Psoas muscle (tissue), 8 donors: Measurements from ENCODE around the gene UBE2J1. TPM values are rescaled to one million over a fixed set of nuclear protein-coding genes. Genes with fewer than 3 reads are reported as not detected.

Source experiments
- ATAC-seq, 4 donors: fragments of 200-7000 bp; cut with Tn5 transposase; one replicate each; pipeline ENCODE4 v1.9.1; 2020; ENCODE audit warnings: moderate library complexity in 3 of 4, mild to moderate bottlenecking in 2 of 4
- DNase-seq, 2 donors: peaks; one replicate each; pipeline ENCODE4 v3.0.0-alpha.2; 2020
- H3K27ac ChIP-seq: fragments of 200-600 bp; one replicate; pipeline ENCODE4 v1.8.0; 2022
- H3K27me3 ChIP-seq, 3 donors: fragments of 200-600 bp in 1 of 3; one replicate each; pipeline versions ENCODE4 v1.6.1 to v1.8.0; 2013 to 2022; ENCODE audit warnings: low read length in 2 of 3, mild to moderate bottlenecking in 2 of 3, moderate library complexity in 1 of 3; ENCODE audit not compliant: insufficient read depth in 3 of 3
- H3K36me3 ChIP-seq, 2 donors: fragments of 200-600 bp in 1 of 2; one replicate each; pipeline versions ENCODE4 v1.6.1 to v1.8.0; 2013 to 2022; ENCODE audit warnings: low read depth in 1 of 2, mild to moderate bottlenecking in 1 of 2, moderate library complexity in 1 of 2; ENCODE audit not compliant: insufficient read depth in 1 of 2
- H3K4me1 ChIP-seq: fragments of 200-600 bp; one replicate; pipeline ENCODE4 v1.8.0; 2022
- H3K4me3 ChIP-seq: fragments of 200-600 bp; one replicate; pipeline ENCODE4 v1.8.0; 2022; ENCODE audit warnings: mild to moderate bottlenecking
- H3K9me3 ChIP-seq: fragments of 200-600 bp; one replicate; pipeline ENCODE4 v1.8.0; 2022
- WGBS, 3 donors: extraction: QIAGEN DNeasy Blood & Tissue Kit; methylation state at CpG; one replicate each; pipeline versions ENCODE4 v1.1.6 to v1.1.7; 2013; 5-methylcytosine and 5-hydroxymethylcytosine counted together
- intact Hi-C, 2 donors: fragments of 100-400 bp; cut with DNase I; formaldehyde crosslinking; loops; one replicate each; pipeline versions ENCODE4 v1.11.0 to v1.14.2; 2022
- polyA plus RNA-seq, 3 donors: library from polyadenylated mRNA; stranded (reverse); fragments of 200-250 nt; gene quantifications; one replicate each; pipeline ENCODE4 v1.2.3, GENCODE V29; 2013
- total RNA-seq, 4 donors: library from RNA; stranded (reverse); fragmentation: NEBNext Ultra II Directional in 2 of 4; extraction: Animal tissue kit (Norgen Biotek cat#: 25700) in 2 of 4; gene quantifications; one replicate each; pipeline versions ENCODE4 v1.2.1 to v1.2.4, GENCODE V29; 2021 to 2023
- TF ChIP-seq, protein P1 (sequence below): fragments of 200-600 bp; IDR thresholded peaks from one replicate; pipeline ENCODE4 v1.8.0; 2022; ENCODE audit warnings: antibody characterized with exemption
- donor health status: healthy with polysubstance abuse.
- donor health status: DM: no; HTN: no; CAD: no; lungs with moderate emphysema.
- donor health status: Bipolar disorder and iron deficiency.
- donor health status: healthy.
- donor health status: DM: yes; HTN: yes; CAD: no.
- donor health status: DM: no; HTN: no; CAD: no.
- donor health status: DM: no; HTN: no; CAD: no.
- donor health status: DM: yes; HTN: yes; CAD: no.

The UBE2J1 gene
- total and polyA plus RNA-seq, 7 donors, result 10.0 to 21.6 (median 16.3) TPM

DNA sequence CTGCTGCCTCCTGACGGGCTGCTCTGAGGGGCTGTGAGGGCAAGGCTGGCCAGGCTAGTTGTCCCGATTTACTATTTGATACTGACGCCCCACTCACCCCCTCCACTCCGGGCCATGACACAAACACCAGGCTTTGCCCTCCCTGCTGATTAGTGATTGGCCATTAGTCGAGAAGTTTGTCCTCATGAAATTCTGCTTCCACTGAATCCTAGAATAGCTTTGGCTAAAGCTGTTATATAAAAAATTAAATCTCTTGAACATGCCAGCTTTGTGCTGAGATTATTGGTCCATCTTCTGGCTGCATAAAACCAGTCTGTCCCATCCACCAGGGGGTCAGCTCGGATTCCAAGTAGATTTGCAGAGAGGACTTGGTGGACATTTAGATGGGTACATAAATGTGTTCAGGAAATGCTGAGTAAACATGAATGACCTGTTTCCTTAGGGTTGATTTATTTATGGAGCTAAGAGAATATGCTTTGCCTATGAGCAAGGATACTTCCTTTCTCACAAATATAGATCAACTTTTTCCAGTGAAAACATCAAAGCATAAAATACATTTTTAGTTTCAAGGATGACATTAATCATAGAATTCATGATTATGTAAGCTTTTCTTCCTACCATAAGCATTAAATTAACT lies 37.2 kb downstream of the UBE2J1 start, which contains the start of gene GABRR2:
Gene GABRR2, minus strand, starts transcription at position 51 of the 637 bp plus-strand sequence. CDS start 134 bp downstream, outside the sequence.
- Histone ChIP-seq H3K9me3 (no peaks in the 10 kb centered on the region), H3K4me3 (no peak within 1 kb of the TSS), H3K27ac (peak within 1 kb of the TSS; percentile 54), H3K27me3 (no peaks in the 10 kb centered on the region), H3K4me1 (peaks cover 35% of the 10 kb centered on the region), H3K36me3 (no peaks in the 10 kb centered on the region)
- WGBS, 3 donors, result 68 to 91% (median 78%) methylated on average over 6 of the region's 6 CpGs
- TF ChIP-seq, protein P1, sequence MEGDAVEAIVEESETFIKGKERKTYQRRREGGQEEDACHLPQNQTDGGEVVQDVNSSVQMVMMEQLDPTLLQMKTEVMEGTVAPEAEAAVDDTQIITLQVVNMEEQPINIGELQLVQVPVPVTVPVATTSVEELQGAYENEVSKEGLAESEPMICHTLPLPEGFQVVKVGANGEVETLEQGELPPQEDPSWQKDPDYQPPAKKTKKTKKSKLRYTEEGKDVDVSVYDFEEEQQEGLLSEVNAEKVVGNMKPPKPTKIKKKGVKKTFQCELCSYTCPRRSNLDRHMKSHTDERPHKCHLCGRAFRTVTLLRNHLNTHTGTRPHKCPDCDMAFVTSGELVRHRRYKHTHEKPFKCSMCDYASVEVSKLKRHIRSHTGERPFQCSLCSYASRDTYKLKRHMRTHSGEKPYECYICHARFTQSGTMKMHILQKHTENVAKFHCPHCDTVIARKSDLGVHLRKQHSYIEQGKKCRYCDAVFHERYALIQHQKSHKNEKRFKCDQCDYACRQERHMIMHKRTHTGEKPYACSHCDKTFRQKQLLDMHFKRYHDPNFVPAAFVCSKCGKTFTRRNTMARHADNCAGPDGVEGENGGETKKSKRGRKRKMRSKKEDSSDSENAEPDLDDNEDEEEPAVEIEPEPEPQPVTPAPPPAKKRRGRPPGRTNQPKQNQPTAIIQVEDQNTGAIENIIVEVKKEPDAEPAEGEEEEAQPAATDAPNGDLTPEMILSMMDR, result no peak
- intact Hi-C loops, result no loop called here
- ATAC-seq (no peak), DNase-seq (no peak)

DNA sequence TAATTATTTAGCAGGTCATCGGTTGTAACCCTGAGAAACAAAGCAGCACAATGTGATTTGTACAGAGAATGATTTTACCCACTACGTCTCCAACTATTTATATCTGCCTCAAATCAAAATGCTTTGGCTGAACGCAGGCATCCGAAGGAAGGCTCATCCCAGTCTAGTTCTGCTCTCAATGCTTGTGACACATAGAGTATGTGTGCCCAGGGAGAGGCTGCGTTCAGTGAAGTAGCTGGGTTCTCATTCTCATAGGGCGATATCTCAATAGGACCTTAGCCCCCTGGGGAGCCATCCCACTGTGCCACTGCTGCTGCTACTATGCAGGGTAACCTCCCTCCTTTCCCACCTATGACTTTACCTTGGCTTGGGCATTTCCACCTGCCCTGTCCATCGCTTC lies 37.8 kb downstream of the UBE2J1 start:
- H3K27ac ChIP-seq, result peak overlapping the region; percentile 54
- DNase-seq, result no peak
- intact Hi-C loops, result loop anchor here in 1 of 2 donors (5.0 kb wide), 2 partner anchors 33 to 53 kb away; no protein-coding TSS in a partner anchor
- H3K36me3 ChIP-seq, result no peaks in the 10 kb centered on the region
- H3K4me3 ChIP-seq, result no peak overlapping the region
- H3K9me3 ChIP-seq, result no peaks in the 10 kb centered on the region
- peaks cover 35% of the 10 kb centered on the region for H3K4me1 ChIP-seq
- TF ChIP-seq, protein P1, result no peak
- no peaks in the 10 kb centered on the region for H3K27me3 ChIP-seq
- WGBS, 3 donors, result 58 to 70% (median 63%) methylated on average over 7 of the region's 7 CpGs
- peak; percentile 68 to 77 (median 74) for ATAC-seq

DNA sequence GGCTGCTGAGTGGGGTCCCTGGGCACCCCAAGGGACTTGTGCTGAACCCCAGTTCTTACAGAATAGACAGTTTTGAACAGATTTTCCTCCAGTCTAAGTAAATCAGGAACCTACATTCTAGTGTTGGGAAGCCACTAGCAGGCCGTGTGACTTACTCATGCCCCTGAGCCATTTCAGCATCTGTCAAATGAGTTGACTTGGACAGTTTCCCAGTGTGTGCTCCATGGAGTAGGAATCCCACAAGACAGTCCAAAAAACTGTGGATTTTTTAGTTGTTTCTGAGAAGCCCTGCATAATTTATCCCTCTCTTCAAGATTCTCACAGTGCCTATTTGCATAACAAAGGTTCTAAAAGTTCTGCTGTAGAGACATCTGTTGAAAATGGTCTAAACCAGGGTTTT lies 39.5 kb downstream of the UBE2J1 start:
- H3K36me3 ChIP-seq, result no peaks in the 10 kb centered on the region
- intact Hi-C loops, result loop anchor here in 1 of 2 donors (5.0 kb wide), 2 partner anchors 34 to 54 kb away; no protein-coding TSS in a partner anchor
- peak; percentile 67 to 80 (median 76) for ATAC-seq
- peak overlapping the region; percentile 62 for H3K27ac ChIP-seq
- DNase-seq, result no peak
- TF ChIP-seq, protein P1, result no peak
- no peaks in the 10 kb centered on the region for H3K27me3 ChIP-seq
- H3K4me3 ChIP-seq, result no peak overlapping the region
- H3K4me1 ChIP-seq, result peaks cover 26% of the 10 kb centered on the region
- WGBS, 3 donors, result 8 to 31% (median 18%) methylated on average over 1 of the region's 1 CpG
- H3K9me3 ChIP-seq, result no peaks in the 10 kb centered on the region

DNA sequence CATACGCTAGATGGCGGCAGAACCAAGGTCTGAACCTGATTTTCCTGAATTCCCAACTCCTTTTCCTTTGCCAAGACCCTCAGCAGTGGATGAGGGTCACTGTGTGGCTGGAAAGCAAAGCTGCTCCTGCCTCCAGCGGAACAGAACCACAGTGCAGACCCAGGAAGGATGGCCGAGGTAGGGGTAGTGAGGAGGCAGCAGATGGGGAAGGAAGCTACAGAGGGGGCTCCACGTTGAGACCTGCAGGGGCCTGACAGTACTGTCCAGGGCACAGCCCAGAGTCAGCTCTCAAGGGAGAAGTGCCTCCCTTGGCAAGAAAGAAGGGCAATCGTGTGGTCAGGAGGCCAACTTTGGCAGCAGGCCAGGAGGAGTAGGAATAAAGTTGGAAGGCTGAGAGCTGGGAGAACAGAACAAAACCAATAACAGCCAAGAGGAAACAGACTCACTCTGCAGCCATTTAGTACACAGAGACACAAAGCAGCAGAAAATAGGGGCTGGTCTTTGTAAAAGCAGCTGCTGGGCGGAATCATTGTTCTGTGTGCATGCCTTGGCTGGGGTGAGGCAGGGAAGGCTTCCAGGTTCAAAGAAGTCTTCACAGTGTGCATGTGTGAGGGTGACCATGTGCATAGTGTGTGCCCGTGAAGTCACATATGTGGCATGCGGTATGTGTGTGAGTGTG lies 40.5 kb downstream of the UBE2J1 start:
- Histone ChIP-seq H3K27ac (peak overlapping the region; percentile 62), H3K27me3 (no peaks in the 10 kb centered on the region), H3K9me3 (no peaks in the 10 kb centered on the region), H3K4me3 (no peak overlapping the region), H3K36me3 (no peaks in the 10 kb centered on the region), H3K4me1 (peaks cover 26% of the 10 kb centered on the region)
- 13 to 21% (median 18%) methylated on average over 9 of the region's 9 CpGs for WGBS, 3 donors
- TF ChIP-seq, protein P1, result peak; percentile 53
- peak; percentile 55 to 68 for DNase-seq
- peak; percentile 50 to 71 (median 67) for ATAC-seq
- intact Hi-C loops, result loop anchor here in 1 of 2 donors (5.0 kb wide), 2 partner anchors 35 to 55 kb away; no protein-coding TSS in a partner anchor
